Activated CD4-positive, alpha-beta T cell treated with anti-CD3 and anti-CD28 coated beads for 36 hours (primary cell): ENCODE data around the gene POU6F2. TPM values are rescaled to one million over a fixed set of nuclear protein-coding genes. Genes with fewer than 3 reads are reported as not detected.

Experiments
- ATAC-seq: fragments of 200-7000 bp; cut with Tn5 transposase; one replicate; pipeline ENCODE4 v1.10.0; 2021; ENCODE audit warnings: mild to moderate bottlenecking, moderate library complexity
- CTCF ChIA-PET: fragments of 350-600 bp; sonication (Branson Sonifier 250); formaldehyde crosslinking; loops from one replicate; lab custom pipeline; 2021; ENCODE audit warnings: antibody characterized with exemption; lab: Charles Lee
- POLR2A ChIA-PET: fragments of 350-600 bp; sonication (Branson Sonifier 250); formaldehyde crosslinking; loops from one replicate; lab custom pipeline; 2021; ENCODE audit warnings: antibody characterized with exemption, inconsistent platforms; lab: Charles Lee
- DNase-seq: peaks from one replicate; pipeline ENCODE4 v3.0.0-alpha.2; 2020
- H3K27ac Mint-ChIP-seq: one replicate; pipeline ENCODE4 v1.8.0; 2021; ENCODE audit warnings: mixed read lengths
- H3K27me3 Mint-ChIP-seq: one replicate; pipeline ENCODE4 v1.8.0; 2021; ENCODE audit warnings: mixed read lengths
- H3K36me3 Mint-ChIP-seq: one replicate; pipeline ENCODE4 v1.8.0; 2021; ENCODE audit warnings: low read depth, mixed read lengths
- H3K4me1 Mint-ChIP-seq: one replicate; pipeline ENCODE4 v1.8.0; 2021; ENCODE audit warnings: mixed read lengths
- H3K4me3 Mint-ChIP-seq: one replicate; pipeline ENCODE4 v1.8.0; 2021; ENCODE audit warnings: mild to moderate bottlenecking, moderate library complexity, mixed read lengths
- H3K9me3 Mint-ChIP-seq: one replicate; pipeline ENCODE4 v1.8.0; 2021; ENCODE audit warnings: low read depth, mixed read lengths
- intact Hi-C, 2 experiments: fragments of 100-400 bp; cut with DNase I in 1 of 2; cut with micrococcal nuclease in 1 of 2; formaldehyde crosslinking; loops; one replicate each; pipeline versions ENCODE4 v1.14.2 to v1.15.1; 2022 to 2024; cut with DNase I, micrococcal nuclease
- total RNA-seq, 2 experiments: library from RNA; stranded (reverse); gene quantifications; one replicate each; pipeline ENCODE4 v1.2.3, GENCODE V29; 2021

Gene POU6F2
- total RNA-seq, 2 experiments from 2014 or later: not detected

- H3K4me3 Mint-ChIP-seq: no peak overlapping the region
- peaks cover 2% of the 10 kb centered on the region for H3K27me3 Mint-ChIP-seq
Measured at GRCh38 chr7:39035156-39035555, 57.4 kb downstream of the POU6F2 start.

DNA sequence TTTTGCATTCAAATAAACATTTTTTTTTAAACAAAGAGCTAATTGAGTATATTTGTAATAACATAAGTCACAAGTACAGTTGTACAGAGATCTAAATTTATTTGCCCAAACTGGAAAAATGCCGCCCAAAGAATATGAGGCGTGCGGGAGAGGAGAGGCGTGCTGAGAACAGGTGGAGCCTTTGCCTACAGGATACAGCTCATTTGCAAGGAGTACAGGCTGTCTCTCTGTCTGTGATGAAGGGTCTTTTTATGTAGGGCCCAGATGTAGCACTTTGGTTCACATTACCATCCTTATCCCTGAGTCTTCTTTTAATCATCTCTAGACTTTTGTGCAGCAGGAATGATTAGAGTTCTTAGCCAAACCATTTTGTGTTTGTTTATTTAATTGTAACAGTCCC lies 58.2 kb downstream of the POU6F2 start:
- DNase-seq (no peak), ATAC-seq (no peak)
- no peaks in the 10 kb centered on the region for H3K36me3 Mint-ChIP-seq
- POLR2A ChIA-PET: no interaction called here
- CTCF ChIA-PET: interaction anchor here (0.6 kb wide), 1 partner anchor 65 kb away, joined by 4 read pairs; no protein-coding TSS in a partner anchor
- peaks cover 2% of the 10 kb centered on the region for H3K27me3 Mint-ChIP-seq
- intact Hi-C loops: no loop called here
- H3K9me3 Mint-ChIP-seq: no peaks in the 10 kb centered on the region
- H3K27ac Mint-ChIP-seq: no peak overlapping the region
- no peaks in the 10 kb centered on the region for H3K4me1 Mint-ChIP-seq
- H3K4me3 Mint-ChIP-seq: no peak overlapping the region

More at GRCh38 chr7:39035156-39035555, 57.4 kb downstream of the POU6F2 start:
- ATAC-seq (no peak), DNase-seq (no peak)
- CTCF ChIA-PET: interaction anchor here (0.6 kb wide), 1 partner anchor 66 kb away, joined by 4 read pairs; no protein-coding TSS in a partner anchor
- H3K4me1 Mint-ChIP-seq: no peaks in the 10 kb centered on the region
- H3K36me3 Mint-ChIP-seq: no peaks in the 10 kb centered on the region
- POLR2A ChIA-PET: interaction anchor here (0.6 kb wide), 1 partner anchor 25 kb away, joined by 3 read pairs; no protein-coding TSS in a partner anchor
- intact Hi-C loops: no loop called here
- no peaks in the 10 kb centered on the region for H3K9me3 Mint-ChIP-seq
- no peak overlapping the region for H3K27ac Mint-ChIP-seq

DNA sequence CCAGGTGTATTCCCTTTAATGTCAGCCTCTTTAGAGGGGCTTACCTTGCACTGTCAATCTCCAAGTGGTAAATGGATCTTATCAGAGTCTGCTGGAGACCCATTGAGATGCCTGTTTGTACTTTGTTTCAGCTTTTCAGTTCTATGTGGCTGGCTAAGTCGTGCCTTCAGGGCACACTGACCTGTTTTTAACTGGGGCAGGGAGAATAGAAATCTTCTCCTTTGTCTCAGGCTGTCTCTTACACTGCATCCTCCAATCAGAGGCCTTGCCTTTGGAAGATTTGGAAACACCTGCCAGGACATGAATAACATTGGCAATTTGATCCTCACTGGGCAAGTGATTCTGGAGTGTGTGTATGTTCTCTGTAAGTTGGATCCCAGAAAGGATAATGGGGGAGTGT lies 65.0 kb downstream of the POU6F2 start:
- CTCF ChIA-PET: no interaction called here
- DNase-seq (no peak), ATAC-seq (no peak)
- H3K4me3 Mint-ChIP-seq: no peak overlapping the region
- H3K4me1 Mint-ChIP-seq: no peaks in the 10 kb centered on the region
- POLR2A ChIA-PET: no interaction called here
- no peak overlapping the region for H3K27ac Mint-ChIP-seq
- no peaks in the 10 kb centered on the region for H3K36me3 Mint-ChIP-seq
- H3K9me3 Mint-ChIP-seq: no peaks in the 10 kb centered on the region
- H3K27me3 Mint-ChIP-seq: peaks cover 2% of the 10 kb centered on the region
- intact Hi-C loops: no loop called here

- H3K4me1 Mint-ChIP-seq: no peaks in the 10 kb centered on the region
- ChIA-PET CTCF (no interaction called here), POLR2A (no interaction called here)
- no peak overlapping the region for H3K27ac Mint-ChIP-seq
- DNase-seq (no peak), ATAC-seq (no peak)
- H3K4me3 Mint-ChIP-seq: no peak overlapping the region
- peaks cover 4% of the 10 kb centered on the region for H3K27me3 Mint-ChIP-seq
- H3K9me3 Mint-ChIP-seq: no peaks in the 10 kb centered on the region
- intact Hi-C loops: no loop called here
- H3K36me3 Mint-ChIP-seq: no peaks in the 10 kb centered on the region
Measured at GRCh38 chr7:39043531-39043930, 65.8 kb downstream of the POU6F2 start.

DNA sequence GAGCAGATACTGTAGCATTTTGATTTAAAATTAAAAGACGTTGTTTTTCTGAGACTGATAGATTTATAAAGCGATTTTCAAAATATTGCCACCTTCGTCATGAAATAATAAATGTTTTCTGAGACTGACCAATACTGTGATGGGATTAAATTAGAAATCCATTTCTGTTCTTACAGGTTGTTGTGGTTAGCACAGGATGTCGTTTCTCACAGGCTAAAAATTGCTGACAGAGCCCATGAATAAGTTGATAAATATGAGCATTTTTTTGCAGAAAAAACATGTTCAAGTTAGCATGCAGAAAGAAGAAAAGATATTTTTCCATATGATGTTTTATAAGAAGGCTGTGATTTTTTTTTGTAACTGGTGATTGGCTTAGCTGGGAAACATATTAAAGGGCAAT lies 66.8 kb downstream of the POU6F2 start:
- Mint-ChIP-seq H3K9me3 (no peaks in the 10 kb centered on the region), H3K27me3 (peaks cover 6% of the 10 kb centered on the region), H3K4me3 (no peak overlapping the region), H3K36me3 (no peaks in the 10 kb centered on the region), H3K4me1 (no peaks in the 10 kb centered on the region), H3K27ac (no peak overlapping the region)
- DNase-seq (no peak), ATAC-seq (no peak)
- ChIA-PET CTCF (no interaction called here), POLR2A (no interaction called here)
- intact Hi-C loops: no loop called here

GRCh38 chr7:39045231-39045630 lies 67.5 kb downstream of the POU6F2 start:
- ATAC-seq (no peak), DNase-seq (no peak)
- Mint-ChIP-seq H3K9me3 (no peaks in the 10 kb centered on the region), H3K27me3 (peaks cover 6% of the 10 kb centered on the region), H3K4me3 (no peak overlapping the region), H3K4me1 (no peaks in the 10 kb centered on the region), H3K36me3 (no peaks in the 10 kb centered on the region), H3K27ac (no peak overlapping the region)
- ChIA-PET POLR2A (no interaction called here), CTCF (no interaction called here)
- intact Hi-C loops: no loop called here

GRCh38 chr7:39051279-39051678 lies 73.6 kb downstream of the POU6F2 start:
- peaks cover 9% of the 10 kb centered on the region for H3K27me3 Mint-ChIP-seq
- no peaks in the 10 kb centered on the region for H3K9me3 Mint-ChIP-seq
- no peaks in the 10 kb centered on the region for H3K4me1 Mint-ChIP-seq
- no peak for DNase-seq
- CTCF ChIA-PET: no interaction called here
- H3K4me3 Mint-ChIP-seq: no peak overlapping the region
- no peaks in the 10 kb centered on the region for H3K36me3 Mint-ChIP-seq
- no peak for ATAC-seq
- no peak overlapping the region for H3K27ac Mint-ChIP-seq
- POLR2A ChIA-PET: no interaction called here
- intact Hi-C loops: no loop called here

- no peaks in the 10 kb centered on the region for H3K4me1 Mint-ChIP-seq
- ChIA-PET POLR2A (no interaction called here), CTCF (no interaction called here)
- intact Hi-C loops: no loop called here
- no peak overlapping the region for H3K27ac Mint-ChIP-seq
- peaks cover 11% of the 10 kb centered on the region for H3K27me3 Mint-ChIP-seq
- H3K36me3 Mint-ChIP-seq: no peaks in the 10 kb centered on the region
- no peak overlapping the region for H3K4me3 Mint-ChIP-seq
- H3K9me3 Mint-ChIP-seq: peaks cover 2% of the 10 kb centered on the region
- no peak for ATAC-seq
- DNase-seq: no peak
Measured at GRCh38 chr7:39051707-39052106, 74.0 kb downstream of the POU6F2 start.

DNA sequence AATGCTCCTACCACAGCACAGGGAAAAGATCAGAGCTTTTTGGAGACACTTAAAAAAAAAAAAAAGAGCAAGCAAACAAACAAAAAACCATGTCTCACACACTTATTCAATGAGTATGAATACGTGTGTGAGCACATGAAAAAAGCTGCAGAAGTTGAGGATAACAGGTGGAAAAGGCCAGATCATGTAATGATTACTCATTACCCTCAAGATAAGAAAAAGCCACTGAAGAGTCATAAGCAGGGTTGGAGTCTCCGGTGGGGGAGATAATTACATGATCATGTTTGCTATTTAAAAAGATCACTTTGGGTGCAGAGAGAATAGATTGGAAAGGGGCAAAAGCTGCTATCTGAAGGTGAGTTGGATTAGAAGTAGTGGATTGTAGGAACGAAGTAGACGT lies 77.0 kb downstream of the POU6F2 start:
- Mint-ChIP-seq H3K27me3 (peaks cover 5% of the 10 kb centered on the region), H3K4me3 (no peak overlapping the region), H3K4me1 (no peaks in the 10 kb centered on the region), H3K27ac (no peak overlapping the region), H3K9me3 (peaks cover 6% of the 10 kb centered on the region), H3K36me3 (no peaks in the 10 kb centered on the region)
- ChIA-PET CTCF (no interaction called here), POLR2A (no interaction called here)
- DNase-seq (no peak), ATAC-seq (no peak)
- intact Hi-C loops: no loop called here

- ATAC-seq: no peak
- Mint-ChIP-seq H3K4me3 (no peak overlapping the region), H3K36me3 (no peaks in the 10 kb centered on the region), H3K27me3 (peaks cover 7% of the 10 kb centered on the region), H3K27ac (no peak overlapping the region), H3K9me3 (peaks cover 6% of the 10 kb centered on the region), H3K4me1 (no peaks in the 10 kb centered on the region)
- DNase-seq: no peak
- ChIA-PET POLR2A (no interaction called here), CTCF (no interaction called here)
- intact Hi-C loops: no loop called here
Measured at GRCh38 chr7:39056153-39056552, 78.4 kb downstream of the POU6F2 start.

GRCh38 chr7:39062811-39063210 lies 85.1 kb downstream of the POU6F2 start:
- DNase-seq (no peak), ATAC-seq (no peak)
- Mint-ChIP-seq H3K27ac (no peak overlapping the region), H3K9me3 (no peaks in the 10 kb centered on the region), H3K36me3 (no peaks in the 10 kb centered on the region), H3K4me3 (no peak overlapping the region), H3K27me3 (peaks cover 2% of the 10 kb centered on the region), H3K4me1 (no peaks in the 10 kb centered on the region)
- intact Hi-C loops: no loop called here
- POLR2A ChIA-PET: no interaction called here
- CTCF ChIA-PET: interaction anchor here (1.2 kb wide), 1 partner anchor 23 kb away, joined by 3 read pairs; no protein-coding TSS in a partner anchor

DNA sequence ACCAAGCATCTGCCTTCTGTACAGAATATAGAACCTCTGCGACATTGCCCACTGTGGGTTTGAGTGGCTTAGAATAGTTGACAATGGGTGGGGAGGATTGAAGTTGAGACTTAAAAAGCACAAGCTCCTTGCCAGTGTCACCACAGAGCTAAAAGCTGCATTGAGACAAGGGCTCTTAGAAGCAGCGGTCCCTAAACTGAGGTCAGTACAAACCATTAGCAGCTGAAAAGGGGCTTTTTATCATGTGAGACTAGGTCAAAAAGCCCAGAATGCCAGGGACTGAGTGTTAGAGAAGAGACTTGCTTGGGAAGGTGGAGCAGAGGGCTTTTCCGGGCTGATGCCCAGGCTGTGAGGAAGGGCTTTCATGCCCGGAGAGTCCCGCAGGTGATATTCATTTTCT lies 91.3 kb downstream of the POU6F2 start:
- CTCF ChIA-PET: no interaction called here
- Mint-ChIP-seq H3K27ac (no peak overlapping the region), H3K9me3 (no peaks in the 10 kb centered on the region), H3K27me3 (no peaks in the 10 kb centered on the region), H3K4me1 (no peaks in the 10 kb centered on the region), H3K36me3 (no peaks in the 10 kb centered on the region), H3K4me3 (no peak overlapping the region)
- POLR2A ChIA-PET: no interaction called here
- DNase-seq (no peak), ATAC-seq (no peak)
- intact Hi-C loops: no loop called here
